Uterus (tissue), 4 donors: ENCODE measurements around the gene FDPS. TPM values are rescaled to one million over a fixed set of nuclear protein-coding genes. Genes with fewer than 3 reads are reported as not detected.

ENCODE experiments used
- DNase-seq, 2 donors: peaks; one replicate each; pipeline ENCODE4 v3.0.0-alpha.2; 2019 to 2020
- H3K27ac ChIP-seq, 2 donors: fragments of 200-600 bp; sonication (generic); 1 replicate in 1 of 2; 2 replicates in 1 of 2; pipeline ENCODE4 v1.5.1; 2016 to 2018
- H3K27me3 ChIP-seq, 2 donors: fragments of 200-600 bp; sonication (generic); one replicate each; pipeline ENCODE4 v1.5.1; 2018 to 2019; ENCODE audit warnings: control low read depth in 1 of 2
- H3K36me3 ChIP-seq, 2 donors: fragments of 200-600 bp; sonication (generic); one replicate each; pipeline ENCODE4 v1.5.1; 2019; ENCODE audit warnings: control low read depth in 1 of 2
- H3K4me1 ChIP-seq, 2 donors: fragments of 200-600 bp; sonication (generic); one replicate each; pipeline ENCODE4 v1.5.1; 2018 to 2019; ENCODE audit warnings: control low read depth in 1 of 2
- H3K4me3 ChIP-seq, 2 donors: fragments of 200-600 bp; sonication (generic); 1 replicate in 1 of 2; 2 replicates in 1 of 2; pipeline ENCODE4 v1.5.1; 2018 to 2019; ENCODE audit warnings: mild to moderate bottlenecking in 1 of 2
- H3K9me3 ChIP-seq, 2 donors: fragments of 200-600 bp; sonication (generic); one replicate each; pipeline ENCODE4 v1.5.1; 2019; ENCODE audit warnings: control low read depth in 1 of 2
- POLR2A ChIP-seq, 2 donors: fragments of 450-650 bp; IDR thresholded peaks; one replicate each; pipeline ENCODE4 v1.6.1; 2016; ENCODE audit warnings: antibody characterized with exemption in 2 of 2, mild to moderate bottlenecking in 1 of 2, moderate library complexity in 1 of 2
- intact Hi-C: fragments of 100-400 bp; cut with DNase I; formaldehyde crosslinking; loops from one replicate; pipeline ENCODE4 v1.15.1; 2023; ENCODE audit warnings: low total_unique reads
- total RNA-seq, 4 donors: library from RNA; depleted of rRNA in 3 of 4; stranded (reverse); fragments of >200 nt in 3 of 4; gene quantifications; one replicate each; pipeline versions ENCODE4 v1.1.0 to v1.2.4, GENCODE V29; 2014 to 2023
- TF ChIP-seq, protein P1 (sequence below), 4 experiments: fragments of 200-600 bp in 2 of 4; fragments of 450-650 bp in 2 of 4; sonication (generic) in 2 of 4; IDR thresholded peaks; one replicate each; pipeline ENCODE4 v1.5.1; 2016 to 2019; ENCODE audit warnings: antibody characterized with exemption in 4 of 4, mild to moderate bottlenecking in 2 of 4, moderate library complexity in 1 of 4
- donor health status: DM: yes; HTN: yes; CAD: no.

Gene FDPS
- total RNA-seq, 4 donors from 2014 or later = 23.8 to 113 (median 99.6) TPM

DNA sequence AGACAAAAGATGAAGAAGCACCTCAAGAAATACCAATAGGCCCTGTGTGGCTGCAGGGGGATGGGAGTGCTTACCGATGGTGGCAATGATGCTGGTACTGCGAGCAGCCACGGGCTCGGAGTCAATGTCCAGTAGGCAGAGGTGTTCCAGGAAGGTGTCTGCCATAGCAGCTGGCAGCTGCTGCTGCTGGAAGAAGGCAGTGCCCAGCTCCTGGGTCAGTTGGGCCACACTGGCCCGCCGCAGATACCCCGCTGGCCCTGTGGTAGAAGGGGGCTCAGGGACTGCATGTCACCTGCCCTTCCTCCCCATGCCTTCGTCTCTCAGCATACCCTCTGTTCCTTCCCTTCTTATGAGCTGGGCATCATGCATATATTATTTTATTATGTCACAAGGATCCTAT lies 8.6 kb upstream of the FDPS start:
- no peaks in the 10 kb centered on the region for H3K4me1 ChIP-seq
- DNase-seq = no peak
- no peaks in the 10 kb centered on the region for H3K9me3 ChIP-seq
- intact Hi-C loops = no loop called here
- H3K27ac ChIP-seq = no peak overlapping the region
- H3K36me3 ChIP-seq = no peaks in the 10 kb centered on the region
- TF ChIP-seq, protein P1, sequence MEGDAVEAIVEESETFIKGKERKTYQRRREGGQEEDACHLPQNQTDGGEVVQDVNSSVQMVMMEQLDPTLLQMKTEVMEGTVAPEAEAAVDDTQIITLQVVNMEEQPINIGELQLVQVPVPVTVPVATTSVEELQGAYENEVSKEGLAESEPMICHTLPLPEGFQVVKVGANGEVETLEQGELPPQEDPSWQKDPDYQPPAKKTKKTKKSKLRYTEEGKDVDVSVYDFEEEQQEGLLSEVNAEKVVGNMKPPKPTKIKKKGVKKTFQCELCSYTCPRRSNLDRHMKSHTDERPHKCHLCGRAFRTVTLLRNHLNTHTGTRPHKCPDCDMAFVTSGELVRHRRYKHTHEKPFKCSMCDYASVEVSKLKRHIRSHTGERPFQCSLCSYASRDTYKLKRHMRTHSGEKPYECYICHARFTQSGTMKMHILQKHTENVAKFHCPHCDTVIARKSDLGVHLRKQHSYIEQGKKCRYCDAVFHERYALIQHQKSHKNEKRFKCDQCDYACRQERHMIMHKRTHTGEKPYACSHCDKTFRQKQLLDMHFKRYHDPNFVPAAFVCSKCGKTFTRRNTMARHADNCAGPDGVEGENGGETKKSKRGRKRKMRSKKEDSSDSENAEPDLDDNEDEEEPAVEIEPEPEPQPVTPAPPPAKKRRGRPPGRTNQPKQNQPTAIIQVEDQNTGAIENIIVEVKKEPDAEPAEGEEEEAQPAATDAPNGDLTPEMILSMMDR (IDR thresholded peaks at IDR 0.05) = no peak
- H3K4me3 ChIP-seq = no peak overlapping the region
- H3K27me3 ChIP-seq = peaks cover 5 to 9% of the 10 kb centered on the region in 2 donors

DNA sequence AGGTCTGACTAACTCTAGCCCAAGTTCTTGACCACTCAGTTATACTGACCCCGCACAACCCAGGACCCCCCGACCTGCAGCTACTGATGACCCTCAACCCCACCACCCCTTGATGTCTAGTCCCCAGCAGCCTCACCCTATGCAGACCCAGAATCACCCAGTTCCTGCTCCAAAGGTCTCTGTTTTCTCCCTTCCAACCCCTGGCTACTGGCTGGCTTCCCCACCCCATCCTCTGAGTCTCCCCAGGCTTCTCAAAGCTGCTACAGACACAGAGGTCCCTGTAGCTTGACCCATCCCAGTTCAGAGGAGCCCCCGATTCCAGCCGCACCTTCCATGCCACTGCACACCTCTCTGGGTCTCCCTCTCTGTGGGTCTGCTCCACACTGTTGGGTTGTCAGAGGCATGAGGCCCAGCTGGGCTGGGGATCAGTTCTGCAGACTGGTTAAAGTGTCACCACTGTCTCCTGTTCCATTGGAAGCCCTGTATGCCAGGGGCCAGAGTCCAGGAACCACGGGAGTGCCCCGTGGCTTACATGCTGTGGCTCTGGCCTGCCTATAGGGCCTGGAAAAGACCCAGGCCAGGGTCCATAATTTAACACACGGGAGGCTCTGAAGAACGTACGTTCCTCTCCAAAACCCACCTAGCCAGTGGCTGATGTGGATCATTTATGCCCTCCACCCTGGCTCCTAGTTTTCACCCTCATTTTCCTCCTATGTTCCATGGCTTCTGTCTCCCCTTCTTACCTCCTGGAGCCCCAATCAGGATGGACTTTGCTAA lies 7.9 kb upstream of the FDPS start:
- Histone ChIP-seq H3K9me3 (no peaks in the 10 kb centered on the region), H3K4me1 (no peaks in the 10 kb centered on the region), H3K27ac (no peak overlapping the region), H3K27me3 (peaks cover 0 to 5% of the 10 kb centered on the region in 2 donors), H3K36me3 (no peaks in the 10 kb centered on the region), H3K4me3 (no peak overlapping the region)
- TF ChIP-seq POLR2A (IDR thresholded peaks at IDR 0.05) = no peak
- TF ChIP-seq, protein P1 (IDR thresholded peaks at IDR 0.05) = no peak
- intact Hi-C loops = no loop called here
- DNase-seq = no peak

DNA sequence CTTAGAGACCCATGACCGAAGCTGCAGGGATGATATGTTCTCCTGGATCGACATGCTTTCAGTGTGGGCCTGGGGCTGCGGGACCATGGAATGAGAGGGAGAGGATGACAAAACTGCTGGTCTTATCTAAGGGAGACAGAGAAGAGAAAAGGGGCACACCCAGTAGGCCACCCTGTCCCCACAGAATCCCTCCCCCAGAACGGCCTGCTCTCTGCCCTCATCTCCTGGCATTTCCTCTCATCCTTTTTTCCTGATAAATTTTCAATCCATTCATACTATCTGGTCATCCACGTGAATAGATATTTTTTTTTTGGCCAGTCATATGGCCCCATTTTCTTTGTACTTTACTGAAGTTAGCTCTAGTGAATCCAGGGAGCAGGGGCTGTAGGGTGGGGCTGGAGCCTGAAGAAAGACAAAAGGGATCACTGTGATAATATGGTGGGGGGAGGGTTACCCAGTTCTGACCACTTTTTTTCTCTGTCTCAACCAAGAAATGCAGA lies 7.3 kb upstream of the FDPS start, which contains the start of gene PKLR:
TSS of gene PKLR (minus strand) at position 97 of the 500 bp plus-strand sequence. CDS start at position 54, 43 bp downstream.
- no peak for TF ChIP-seq POLR2A (IDR thresholded peaks at IDR 0.05)
- TF ChIP-seq, protein P1 (IDR thresholded peaks at IDR 0.05) = no peak
- DNase-seq = no peak
- H3K4me1 ChIP-seq = no peaks in the 10 kb centered on the region
- no peaks in the 10 kb centered on the region for H3K27me3 ChIP-seq
- no peaks in the 10 kb centered on the region for H3K9me3 ChIP-seq
- intact Hi-C loops = no loop called here
- no peaks in the 10 kb centered on the region for H3K36me3 ChIP-seq
- no peak within 1 kb of the TSS for H3K27ac ChIP-seq
- H3K4me3 ChIP-seq = no peak within 1 kb of the TSS

DNA sequence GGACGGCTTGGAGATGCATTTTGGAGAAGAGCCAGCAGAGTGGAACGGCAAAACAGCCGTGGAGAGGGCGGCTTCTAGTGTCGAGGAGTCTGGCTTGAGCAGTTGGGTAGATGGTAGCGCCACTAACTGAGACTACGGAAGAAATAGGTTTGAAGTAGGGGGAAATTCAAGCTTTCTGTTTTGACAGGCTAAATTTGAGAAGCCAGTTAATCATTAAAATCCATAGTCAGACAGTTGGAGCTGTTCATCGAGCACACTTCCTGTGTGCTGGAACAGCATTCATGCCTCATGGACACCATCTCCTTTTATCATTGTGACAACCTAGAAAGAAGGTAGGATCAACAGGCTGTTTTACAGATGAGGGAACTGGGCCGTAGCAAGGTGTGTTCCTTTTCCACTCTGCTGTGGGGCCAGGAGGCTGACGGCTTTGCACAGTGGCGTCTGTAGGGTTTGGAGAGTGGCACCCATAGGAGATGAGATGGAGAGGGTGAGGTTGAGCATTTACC lies 4.1 kb upstream of the FDPS start:
- H3K27ac ChIP-seq = no peak overlapping the region
- TF ChIP-seq, protein P1 (IDR thresholded peaks at IDR 0.05) = no peak
- TF ChIP-seq POLR2A (IDR thresholded peaks at IDR 0.05) = no peak
- H3K36me3 ChIP-seq = no peaks in the 10 kb centered on the region
- no peak overlapping the region for H3K4me3 ChIP-seq
- intact Hi-C loops = no loop called here
- no peaks in the 10 kb centered on the region for H3K9me3 ChIP-seq
- no peaks in the 10 kb centered on the region for H3K27me3 ChIP-seq
- DNase-seq = no peak
- no peaks in the 10 kb centered on the region for H3K4me1 ChIP-seq

DNA sequence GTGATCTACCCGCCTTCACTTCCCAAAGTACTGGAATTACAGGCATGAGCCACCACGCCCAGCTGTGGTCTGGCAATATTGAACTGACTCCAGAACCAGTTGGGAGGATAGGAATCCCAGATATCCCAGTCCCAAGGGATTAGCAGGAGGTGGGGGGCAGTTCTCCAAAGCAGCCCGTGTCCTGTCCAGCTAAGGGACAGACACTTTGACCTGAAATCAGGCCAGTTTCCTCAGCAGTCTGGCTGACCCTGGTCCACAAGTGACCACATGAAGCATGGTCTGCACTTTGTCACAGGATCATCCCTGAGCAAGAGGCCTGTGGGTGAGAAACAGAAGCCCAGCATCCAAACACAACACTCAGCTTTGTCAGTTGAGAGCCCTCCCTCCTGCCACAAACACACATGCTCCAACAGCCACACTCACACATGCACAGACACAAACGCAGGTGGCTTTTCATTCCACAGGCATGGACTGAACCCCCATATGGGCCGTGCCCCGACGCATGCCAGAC lies 2.7 kb upstream of the FDPS start:
- TF ChIP-seq, protein P1 (IDR thresholded peaks at IDR 0.05) = no peak
- no peak for TF ChIP-seq POLR2A (IDR thresholded peaks at IDR 0.05)
- Histone ChIP-seq H3K4me1 (no peaks in the 10 kb centered on the region), H3K27ac (no peak overlapping the region), H3K36me3 (no peaks in the 10 kb centered on the region), H3K4me3 (no peak overlapping the region), H3K27me3 (no peaks in the 10 kb centered on the region), H3K9me3 (no peaks in the 10 kb centered on the region)
- no peak for DNase-seq
- intact Hi-C loops = no loop called here
